GM23338 (cell line): Measurements from ENCODE around the gene GRIK1. TPM values are rescaled to one million over a fixed set of nuclear protein-coding genes. Genes with fewer than 3 reads are reported as not detected.

ENCODE experiments used
- ATAC-seq: fragments of 200-7000 bp; cut with Tn5 transposase; 3 replicates; pipeline ENCODE4 v1.9.1; 2020
- DNase-seq: peaks from one replicate; pipeline ENCODE4 v3.0.0-alpha.2; 2015; ENCODE audit warnings: low spot score
- H2AFZ ChIP-seq: fragments of 200-600 bp; sonication (generic); 2 replicates; pipeline ENCODE4 v1.8.0; 2016; ENCODE audit warnings: antibody characterized with exemption, mild to moderate bottlenecking, moderate library complexity
- H3F3A ChIP-seq: fragments of 200-600 bp; sonication (generic); replicated peaks from 2 replicates; pipeline ENCODE4 v1.8.0; 2017; ENCODE audit warnings: antibody characterized with exemption, mixed run types, low read depth
- H3K27ac ChIP-seq: fragments of 200-600 bp; sonication (generic); 2 replicates; pipeline ENCODE4 v1.6.1; 2016; ENCODE audit warnings: low read depth
- H3K27me3 ChIP-seq: fragments of 200-600 bp; sonication (generic); 2 replicates; pipeline ENCODE4 v1.8.0; 2016; ENCODE audit warnings: mild to moderate bottlenecking, mixed run types, moderate library complexity; ENCODE audit not compliant: insufficient read depth
- H3K36me3 ChIP-seq: fragments of 200-600 bp; sonication (generic); 2 replicates; pipeline ENCODE4 v1.8.0; 2016; ENCODE audit warnings: mild to moderate bottlenecking; ENCODE audit not compliant: insufficient read depth
- H3K4me1 ChIP-seq: fragments of 200-600 bp; sonication (generic); 2 replicates; pipeline ENCODE4 v1.8.0; 2016; ENCODE audit warnings: mild to moderate bottlenecking, moderate library complexity; ENCODE audit not compliant: insufficient read depth
- H3K4me2 ChIP-seq: fragments of 200-600 bp; sonication (generic); 2 replicates; pipeline ENCODE4 v1.7.1; 2017; ENCODE audit warnings: mixed run types
- H3K4me3 ChIP-seq: fragments of 200-600 bp; sonication (generic); 2 replicates; pipeline ENCODE4 v1.6.1; 2016; ENCODE audit warnings: mixed run types
- H3K79me2 ChIP-seq: fragments of 200-600 bp; sonication (generic); replicated peaks from 2 replicates; pipeline ENCODE4 v1.8.0; 2017; ENCODE audit warnings: mild to moderate bottlenecking; ENCODE audit not compliant: insufficient read depth
- H3K9me2 ChIP-seq: fragments of 200-600 bp; sonication (generic); 2 replicates; pipeline ENCODE4 v1.8.0; 2017; ENCODE audit not compliant: insufficient read depth
- H4K20me1 ChIP-seq: fragments of 200-600 bp; sonication (generic); replicated peaks from 2 replicates; pipeline ENCODE4 v1.8.0; 2017; ENCODE audit warnings: mild to moderate bottlenecking; ENCODE audit not compliant: insufficient read depth
- H3K27ac Mint-ChIP-seq: 2 replicates; pipeline ENCODE4 v1.8.0; 2020; ENCODE audit warnings: inconsistent platforms, mild to moderate bottlenecking, moderate library complexity, mixed read lengths
- H3K27me3 Mint-ChIP-seq: 3 replicates; pipeline ENCODE4 v1.8.0; 2022; ENCODE audit warnings: low read depth, mild to moderate bottlenecking, moderate library complexity, mixed read lengths, inconsistent platforms; ENCODE audit not compliant: insufficient read depth, poor library complexity
- H3K36me3 Mint-ChIP-seq: 3 replicates; pipeline ENCODE4 v1.8.0; 2021; ENCODE audit warnings: low read depth, mild to moderate bottlenecking, inconsistent platforms, moderate library complexity, mixed read lengths
- H3K4me1 Mint-ChIP-seq: 3 replicates; pipeline ENCODE4 v1.8.0; 2020; ENCODE audit warnings: mild to moderate bottlenecking, inconsistent platforms, mixed read lengths
- H3K4me3 Mint-ChIP-seq: 3 replicates; pipeline ENCODE4 v1.8.0; 2021; ENCODE audit warnings: moderate library complexity, mild to moderate bottlenecking, inconsistent platforms, mixed read lengths
- H3K9me3 Mint-ChIP-seq: 3 replicates; pipeline ENCODE4 v1.8.0; 2020; ENCODE audit warnings: moderate library complexity, mild to moderate bottlenecking, inconsistent platforms, mixed read lengths
- CREB1 ChIP-seq: fragments of 250-450 bp; sonication (Bioruptor Pico); IDR thresholded peaks from 2 replicates; pipeline ENCODE4 v1.5.0; 2020; ENCODE audit warnings: low read depth, mild to moderate bottlenecking, moderate library complexity
- CTCF ChIP-seq, 2 experiments: fragments of 200-600 bp in 1 of 2; sonication (generic) in 1 of 2; conservative IDR thresholded peaks; 2 replicates each; pipeline versions ENCODE4 v1.5.1 to v1.6.1; 2016 to 2017; ENCODE audit warnings: antibody characterized with exemption in 2 of 2, low read depth in 2 of 2, mild to moderate bottlenecking in 2 of 2, moderate library complexity in 1 of 2
- ETS1 ChIP-seq: IDR thresholded peaks from 2 replicates; pipeline ENCODE4 v1.6.1; 2016; ENCODE audit warnings: antibody characterized with exemption
- EZH2 ChIP-seq: fragments of 200-600 bp; sonication (generic); IDR thresholded peaks from one replicate; pipeline ENCODE4 v1.8.0; 2017; ENCODE audit warnings: antibody characterized with exemption, mild to moderate bottlenecking, low read depth; ENCODE audit not compliant: unreplicated experiment
- EZH2phosphoT487 ChIP-seq: fragments of 200-600 bp; sonication (generic); IDR thresholded peaks from one replicate; pipeline ENCODE4 v1.8.1; 2018; ENCODE audit warnings: antibody characterized with exemption; ENCODE audit not compliant: unreplicated experiment
- JUNB ChIP-seq: IDR thresholded peaks from one replicate; pipeline ENCODE4 v1.6.1; 2016; ENCODE audit warnings: antibody characterized with exemption; ENCODE audit not compliant: unreplicated experiment
- NANOG ChIP-seq: IDR thresholded peaks from 2 replicates; pipeline ENCODE4 v1.6.1; 2016; ENCODE audit warnings: antibody characterized with exemption, borderline replicate concordance
- POLR2AphosphoS5 ChIP-seq: IDR thresholded peaks from 2 replicates; pipeline ENCODE4 v1.6.1; 2016; ENCODE audit warnings: antibody characterized with exemption, low read depth
- REST ChIP-seq: IDR thresholded peaks from one replicate; pipeline ENCODE4 v1.6.1; 2018; ENCODE audit warnings: antibody characterized with exemption; ENCODE audit not compliant: unreplicated experiment
- STAT1 ChIP-seq: IDR thresholded peaks from one replicate; pipeline ENCODE4 v1.6.1; 2016; ENCODE audit warnings: antibody characterized with exemption; ENCODE audit not compliant: unreplicated experiment
- ZNF114 ChIP-seq: fragments of 250-450 bp; sonication (Bioruptor Pico); IDR thresholded peaks from 2 replicates; pipeline ENCODE4 v1.5.0; 2020; ENCODE audit warnings: mild to moderate bottlenecking, moderate library complexity
- ZNF331 ChIP-seq: fragments of 250-450 bp; sonication (Bioruptor Pico); IDR thresholded peaks from 2 replicates; pipeline ENCODE4 v1.5.0; 2020; ENCODE audit warnings: low read depth, mild to moderate bottlenecking, moderate library complexity
- ZNF462 ChIP-seq: fragments of 250-450 bp; sonication (Bioruptor Pico); IDR thresholded peaks from 2 replicates; pipeline ENCODE4 v1.5.0; 2020; ENCODE audit warnings: mild to moderate bottlenecking, moderate library complexity
- polyA plus RNA-seq: library from polyadenylated mRNA; unstranded; fragments of >200 nt; fragmentation: Nextera tagmentation; extraction: Ambion mirVana; gene quantifications from 2 replicates; pipeline ENCODE4 v1.2.1, GENCODE V29; 2016
- total RNA-seq: library from RNA; depleted of rRNA; stranded (reverse); fragments of >200 nt; shearing (Covaris generic); gene quantifications from 2 replicates; pipeline ENCODE4 v1.2.3, GENCODE V29; 2014

The GRIK1 gene
- total and polyA plus RNA-seq, 2 experiments from 2014 or later: 0.18 to 0.42 TPM

GRCh38 chr21:29697555-29698193 lies 242.1 kb downstream of the GRIK1 start:
- no peak overlapping the region for H2AFZ ChIP-seq
- Mint-ChIP-seq H3K4me1 (no peaks in the 10 kb centered on the region; the same call in 2 of the 3 replicates), H3K27ac (no peak overlapping the region), H3K36me3 (no peaks in the 10 kb centered on the region), H3K4me3 (no peak overlapping the region), H3K27me3 (peaks cover 4% of the 10 kb centered on the region), H3K9me3 (no peaks in the 10 kb centered on the region)
- ATAC-seq: no peak
- no peak overlapping the region for H3K4me3 ChIP-seq
- DNase-seq: no peak
- no peaks in the 10 kb centered on the region for H3K4me1 ChIP-seq
- H3K9me2 ChIP-seq: peaks cover 12% of the 10 kb centered on the region; the same call in 1 of the 2 replicates
- no peaks in the 10 kb centered on the region for H3K79me2 ChIP-seq
- no peaks in the 10 kb centered on the region for H3F3A ChIP-seq
- H3K27me3 ChIP-seq: no peaks in the 10 kb centered on the region
- TF ChIP-seq NANOG (no peak), ZNF114 (CRISPR knock-in tag) (no peak), EZH2 (no peak), ZNF331 (CRISPR knock-in tag) (no peak), REST (no peak), ZNF462 (no peak), JUNB (no peak), CREB1 (CRISPR knock-in tag) (no peak), POLR2AphosphoS5 (no peak), ETS1 (no peak), EZH2phosphoT487 (no peak), CTCF (conservative IDR thresholded peaks at IDR 0.05; ENCODE audit: low read depth in 2 of 2) (no peak), STAT1 (no peak)
- no peaks in the 10 kb centered on the region for H3K36me3 ChIP-seq
- no peak overlapping the region for H3K4me2 ChIP-seq
- H4K20me1 ChIP-seq: no peaks in the 10 kb centered on the region
- H3K27ac ChIP-seq: no peak overlapping the region
